Glomerular endothelial cell (primary cell): Measurements from ENCODE around the gene CMTM1. TPM values are rescaled to one million over a fixed set of nuclear protein-coding genes. Genes with fewer than 3 reads are reported as not detected.
"Not testable (repeated sequence)": the region's sequence is repeated elsewhere in the genome, so short reads cannot be mapped to it uniquely, and the experiment has no call there.

Experiments used
- DNase-seq: peaks from one replicate; pipeline ENCODE4 v3.0.0-alpha.2; 2011; ENCODE audit warnings: low read depth, low spot score; ENCODE audit errors: extremely low read depth
- total RNA-seq: library from RNA; depleted of rRNA; stranded (reverse); fragments of >200 nt; gene quantifications from 2 replicates; pipeline ENCODE4 v1.2.3, GENCODE V29; 2015

CMTM1 gene
- total RNA-seq, 1 donor from 2014 or later: 2.9 TPM

DNA sequence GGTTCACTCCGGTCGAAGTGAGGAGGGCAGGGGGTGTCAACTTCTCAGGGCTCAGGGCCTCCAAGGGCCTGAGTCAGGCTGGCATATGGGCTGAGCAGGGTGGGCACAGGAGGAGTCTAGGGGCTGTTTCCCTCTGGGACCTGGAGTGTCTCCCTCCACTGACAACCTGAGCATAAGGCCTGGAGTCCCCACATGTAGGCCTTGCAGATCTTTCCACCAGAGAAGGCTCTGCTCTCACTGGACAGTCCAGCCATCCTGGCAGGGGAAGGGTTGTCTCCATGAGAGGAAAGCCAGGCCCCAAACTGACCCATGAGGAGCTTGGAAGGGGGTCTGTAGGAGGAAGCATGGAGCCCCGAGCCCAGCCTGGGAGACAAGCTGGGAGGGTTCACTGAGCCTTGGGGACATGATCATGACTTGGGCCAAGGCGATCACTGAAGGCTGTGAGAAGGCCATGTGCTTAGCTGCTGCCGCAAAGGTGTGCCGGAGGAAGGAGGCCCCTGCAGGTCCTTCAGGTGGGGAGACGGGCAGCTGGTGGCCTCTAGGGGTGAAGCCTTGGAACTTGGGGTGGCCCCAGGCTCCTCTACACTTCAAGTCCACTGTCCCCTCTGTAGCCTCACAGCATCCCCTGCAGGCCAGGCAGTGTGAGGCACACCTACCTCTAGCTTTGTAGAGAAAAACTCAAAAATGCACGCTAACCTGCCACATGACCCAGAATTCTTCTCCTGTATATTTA lies 22.9 kb downstream of the CMTM1 start:
- no peak for DNase-seq

DNA sequence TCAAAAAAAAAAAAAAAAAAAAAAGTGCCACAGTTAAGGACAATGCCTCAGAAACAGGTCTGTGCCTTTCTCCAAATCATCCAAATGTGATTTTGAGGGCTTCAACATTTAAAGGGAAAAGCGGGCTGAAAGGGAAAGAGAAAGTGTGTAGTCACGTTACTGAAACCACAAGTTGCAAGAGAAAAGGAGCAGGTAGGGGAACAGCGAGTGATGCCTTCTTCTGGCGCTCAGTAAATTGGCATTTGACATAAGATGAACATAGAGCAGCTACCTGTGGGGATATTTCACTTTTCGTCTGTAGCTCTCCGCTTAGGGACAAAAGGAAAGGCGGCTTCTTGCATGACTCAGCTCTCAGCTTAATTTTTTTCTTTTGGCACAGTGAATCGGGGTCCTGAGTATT lies 24.1 kb downstream of the CMTM1 start:
- no peak for DNase-seq

DNA sequence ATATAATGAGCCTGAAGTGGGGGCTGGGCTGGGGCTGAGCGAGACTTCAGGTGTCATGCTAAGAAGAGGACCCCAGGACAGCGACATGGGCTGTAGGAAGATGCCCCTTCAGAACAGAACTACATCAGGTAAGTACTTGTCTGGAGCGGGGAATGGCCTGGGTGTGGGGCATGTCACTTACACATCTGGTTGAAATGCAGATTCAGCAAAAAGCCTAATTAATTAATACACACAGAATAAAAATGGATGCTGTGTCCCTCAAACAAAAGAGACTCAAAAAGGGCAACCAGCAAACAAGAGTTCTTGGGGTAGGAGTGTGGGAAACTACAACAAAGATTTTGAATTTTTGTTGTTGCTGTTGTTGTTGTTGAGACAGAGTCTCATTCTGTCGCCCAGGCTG lies 24.8 kb downstream of the CMTM1 start:
- no peak for DNase-seq

GRCh38 chr16:66592241-66592640 lies 26.0 kb downstream of the CMTM1 start:
- DNase-seq: no peak

- DNase-seq: no peak
Observed at GRCh38 chr16:66592814-66593213, 26.6 kb downstream of the CMTM1 start.

DNA sequence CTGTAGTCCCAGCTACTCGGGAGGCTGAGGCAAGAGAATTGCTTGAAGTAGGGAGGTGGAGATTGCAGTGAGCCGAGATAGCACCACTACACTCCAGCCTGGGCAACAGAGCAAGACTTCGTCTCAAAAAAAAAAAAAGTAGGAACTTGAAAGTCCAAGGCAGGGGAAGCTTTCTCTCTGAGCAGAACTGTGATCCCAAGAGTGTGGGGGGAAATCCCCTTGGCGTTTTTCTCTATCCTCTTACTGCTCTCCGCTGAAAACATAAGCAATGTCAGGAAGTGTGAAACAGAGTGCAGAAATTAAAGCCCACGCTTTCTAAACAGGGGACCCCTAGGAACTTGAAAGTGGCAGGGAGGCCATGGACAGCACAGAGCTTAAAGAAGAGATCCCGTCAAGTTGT lies 28.5 kb downstream of the CMTM1 start:
- DNase-seq: no peak

DNA sequence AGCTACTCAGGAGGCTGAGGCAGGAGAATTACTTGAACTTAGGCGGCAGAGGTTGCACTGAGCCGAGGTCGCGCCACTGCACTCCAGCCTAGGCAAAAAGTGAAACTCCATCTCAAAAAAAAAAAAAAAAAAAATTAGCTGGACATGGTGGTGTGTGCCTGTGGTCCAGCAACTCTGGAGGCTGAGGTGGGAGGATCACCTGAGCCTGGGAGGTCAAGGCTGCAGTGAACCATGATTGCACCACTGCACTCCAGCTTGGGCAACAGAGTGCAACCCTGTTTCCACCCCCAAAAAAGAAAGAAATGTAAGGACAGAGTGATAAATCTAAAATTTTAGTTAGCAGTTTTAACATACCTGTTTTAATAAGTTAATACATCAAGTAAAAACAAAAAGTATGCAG lies 30.3 kb downstream of the CMTM1 start:
- DNase-seq: not testable (repeated sequence)

DNA sequence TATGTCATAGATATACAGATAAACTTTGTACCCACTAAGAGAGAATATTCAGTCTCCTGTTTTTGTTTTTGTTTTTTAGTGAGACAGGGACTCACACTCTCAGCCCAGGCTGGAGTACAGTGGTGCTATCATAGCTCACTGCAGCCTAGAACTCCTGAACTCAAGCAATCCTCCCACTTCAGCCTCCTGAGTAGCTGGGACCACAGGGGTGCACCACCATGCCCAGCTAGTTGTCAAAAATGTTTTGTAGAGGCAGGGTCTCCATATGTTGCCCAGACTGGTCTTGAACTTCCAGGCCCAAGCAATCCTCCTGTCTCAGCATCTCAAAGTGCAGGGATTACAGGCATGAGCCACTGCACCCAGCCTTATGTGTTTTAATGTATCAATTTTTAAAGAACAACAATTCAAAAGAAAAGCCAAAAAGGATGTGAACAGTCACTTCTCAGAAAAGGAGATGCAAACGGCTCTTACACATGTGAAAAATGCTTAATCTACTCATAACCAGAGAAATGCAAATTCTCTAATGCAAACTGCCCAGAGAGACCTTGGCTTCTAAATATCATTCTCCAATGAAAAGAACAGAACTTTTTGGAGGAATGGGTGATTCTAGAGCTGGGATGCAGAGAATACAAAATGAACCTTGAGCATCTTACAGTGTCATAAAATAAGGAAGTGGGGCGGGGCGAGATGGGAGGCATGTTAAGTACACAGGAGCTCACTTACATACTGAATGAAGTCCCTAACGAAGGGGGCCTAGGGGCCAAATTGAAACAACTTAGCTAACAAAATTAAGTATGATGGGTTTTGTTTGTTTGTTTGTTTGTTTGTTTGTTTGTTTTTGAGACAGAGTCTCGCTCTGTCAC lies 31.0 kb downstream of the CMTM1 start:
- no peak for DNase-seq

GRCh38 chr16:66598111-66598510 lies 31.9 kb downstream of the CMTM1 start:
- no peak for DNase-seq

DNA sequence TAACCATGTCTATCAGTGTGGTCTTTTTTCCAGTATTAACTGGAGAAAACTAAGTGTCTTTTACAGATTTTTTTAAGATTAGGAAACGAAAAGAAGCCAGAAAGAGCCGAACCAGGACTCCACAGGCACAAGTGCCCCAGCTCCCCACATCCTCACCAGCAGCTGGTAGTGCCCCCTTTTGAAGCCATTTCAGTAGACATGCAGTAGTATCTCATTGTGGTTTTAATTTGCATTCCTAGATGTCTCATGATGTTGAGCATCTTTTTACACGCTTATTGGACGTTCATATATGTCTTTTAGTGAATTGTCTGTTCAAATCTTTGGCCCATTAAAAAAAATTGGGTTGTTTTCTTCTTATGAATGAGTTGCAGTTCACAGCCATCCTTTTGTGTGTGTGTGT lies 33.5 kb downstream of the CMTM1 start:
- DNase-seq: no peak

GRCh38 chr16:66600477-66600876 lies 34.2 kb downstream of the CMTM1 start:
- DNase-seq: no peak

- DNase-seq: no peak
Observed at GRCh38 chr16:66601471-66601870, 35.2 kb downstream of the CMTM1 start.

GRCh38 chr16:66603537-66604375 lies 37.5 kb downstream of the CMTM1 start:
- DNase-seq: no peak

DNA sequence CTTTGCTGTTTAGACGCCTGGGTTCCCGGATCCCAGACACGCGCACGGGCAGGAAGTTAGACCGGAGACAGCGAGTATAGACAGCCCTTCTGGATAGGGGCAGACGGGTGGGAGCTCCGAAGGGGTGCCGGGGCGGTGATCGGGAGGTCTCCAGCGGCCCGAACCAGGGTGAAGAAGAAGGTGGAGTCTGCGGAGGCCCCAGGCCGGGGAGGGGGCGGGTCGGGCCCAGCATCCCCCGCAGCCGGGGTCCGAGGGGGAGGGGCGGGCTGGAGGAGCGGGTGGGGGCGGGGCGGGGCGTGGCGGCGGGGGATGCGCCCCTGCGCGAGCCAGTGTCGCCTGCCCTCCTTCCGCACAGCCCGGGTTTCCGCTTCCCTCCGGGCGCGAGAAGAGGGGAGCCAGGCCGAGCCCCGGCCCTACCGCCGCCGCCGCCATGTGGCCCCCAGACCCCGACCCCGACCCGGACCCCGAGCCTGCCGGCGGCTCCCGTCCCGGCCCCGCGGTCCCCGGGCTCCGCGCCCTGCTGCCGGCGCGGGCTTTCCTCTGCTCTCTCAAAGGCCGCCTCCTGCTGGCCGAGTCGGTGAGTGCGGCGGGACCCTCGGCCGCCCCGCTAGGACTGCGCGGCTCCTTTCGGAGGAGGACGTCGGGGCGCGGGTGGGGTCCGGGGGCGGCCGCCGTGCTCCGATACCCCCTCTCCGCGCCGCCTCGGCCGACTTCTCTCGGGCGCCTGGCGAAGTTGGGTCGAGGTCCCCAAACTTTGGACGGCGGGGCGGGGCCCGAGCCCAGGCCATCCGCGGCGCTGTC lies 38.3 kb downstream of the CMTM1 start, which contains the start of gene CMTM3:
Gene CMTM3 (plus strand): TSS at position 329 of the 801 bp plus-strand sequence. CDS start 102 bp downstream, at position 431.
- no peak for DNase-seq

- DNase-seq: no peak
Observed at GRCh38 chr16:66605177-66605978, 39.1 kb downstream of the CMTM1 start.

- no peak for DNase-seq
Observed at GRCh38 chr16:66605979-66606751, 39.9 kb downstream of the CMTM1 start.

GRCh38 chr16:66608241-66609138 lies 42.3 kb downstream of the CMTM1 start:
- peak; percentile 33 for DNase-seq

GRCh38 chr16:66609139-66609510 lies 42.9 kb downstream of the CMTM1 start:
- no peak for DNase-seq
